Inflammatory macrophage treated with lipopolysaccharide for 4 hours (primary cell): ENCODE measurements around the gene DNAAF8.
"Not testable (repeated sequence)": the region's sequence is repeated elsewhere in the genome, so short reads cannot be mapped to it uniquely, and the experiment has no call there.

Experiments used
- DNase-seq: peaks from one replicate; pipeline ENCODE4 v3.0.0-alpha.2; 2020

Gene DNAAF8

DNA sequence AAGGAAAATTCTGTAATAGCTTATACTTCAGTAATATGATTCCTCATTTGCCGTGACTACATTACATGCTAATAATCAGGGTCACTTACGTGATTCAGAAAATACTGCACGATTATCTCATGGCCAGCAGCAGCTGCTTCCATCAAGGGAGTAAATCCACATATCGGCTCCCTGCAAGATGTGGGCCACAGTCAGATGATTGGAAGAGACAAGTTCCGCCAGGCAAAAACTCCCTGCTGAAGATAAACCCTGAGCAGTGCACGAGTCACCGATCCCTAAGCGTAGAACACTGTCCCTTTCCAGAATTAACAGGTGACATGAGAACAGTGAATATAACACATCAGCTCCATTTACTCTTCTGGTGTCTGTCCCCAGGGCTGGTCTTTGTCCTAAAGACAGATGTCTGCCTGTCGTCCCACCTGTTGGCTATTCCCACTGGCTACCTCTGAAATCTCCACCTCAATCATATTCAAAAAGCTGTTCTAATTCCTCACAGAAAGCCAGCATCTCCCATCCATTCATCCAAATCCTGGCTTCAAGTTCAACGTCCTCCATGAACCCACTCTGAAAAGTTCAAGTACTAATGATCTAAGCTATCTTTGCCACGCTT lies 9.6 kb upstream of the DNAAF8 start:
- no peak for DNase-seq

DNA sequence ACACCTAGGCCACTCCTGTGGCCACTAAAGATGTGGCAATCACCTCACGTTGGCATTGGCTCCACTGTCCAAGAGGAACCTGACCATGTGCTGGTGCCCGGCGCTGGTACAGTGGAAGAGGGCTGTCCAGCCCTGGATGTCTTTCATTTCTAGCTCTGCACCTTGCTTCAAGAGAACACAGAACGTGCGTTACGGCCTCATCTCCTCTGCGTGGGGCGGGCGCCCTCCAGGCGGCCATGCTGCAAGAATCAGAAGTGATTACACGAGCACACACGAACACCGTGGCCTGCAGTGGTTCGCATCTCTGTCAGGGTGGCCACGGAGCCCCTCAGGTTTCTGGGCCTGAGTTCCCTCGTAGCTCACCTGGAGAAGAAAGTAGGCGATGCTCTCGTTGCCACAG lies 7.7 kb upstream of the DNAAF8 start:
- no peak for DNase-seq

- DNase-seq: no peak
These were observed 5.7 kb upstream of the DNAAF8 start for GRCh38 chr16:4728676-4729075.

- DNase-seq: no peak
These were observed 4.5 kb upstream of the DNAAF8 start for GRCh38 chr16:4729876-4730275.

DNA sequence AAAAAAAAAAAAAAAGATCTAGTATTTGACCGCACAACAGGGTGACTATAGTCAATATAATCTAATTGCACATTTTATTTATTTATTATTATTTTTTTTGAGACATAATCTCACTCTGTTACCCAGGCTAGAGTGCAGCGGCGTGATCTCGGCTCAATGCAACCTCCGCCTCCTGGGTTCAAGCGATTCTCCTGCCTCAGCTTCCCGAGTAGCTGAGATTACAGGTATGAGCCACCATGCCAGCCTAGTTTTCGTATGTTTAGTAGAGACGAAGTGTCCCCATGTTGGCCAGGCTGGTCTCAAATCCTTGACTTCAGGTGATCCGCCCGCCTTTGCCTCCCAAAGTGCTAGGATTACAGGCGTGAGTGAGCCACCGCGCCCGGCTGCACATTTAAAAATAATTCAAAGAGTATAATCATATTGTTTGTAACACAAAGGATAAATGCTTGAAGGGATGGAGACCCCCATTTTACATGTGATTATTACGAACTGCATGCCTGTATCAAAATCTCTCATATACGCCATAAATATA lies 1.1 kb upstream of the DNAAF8 start:
- no peak for DNase-seq

- no peak for DNase-seq
These were observed 632 bp upstream of the DNAAF8 start for GRCh38 chr16:4733747-4734062.

DNA sequence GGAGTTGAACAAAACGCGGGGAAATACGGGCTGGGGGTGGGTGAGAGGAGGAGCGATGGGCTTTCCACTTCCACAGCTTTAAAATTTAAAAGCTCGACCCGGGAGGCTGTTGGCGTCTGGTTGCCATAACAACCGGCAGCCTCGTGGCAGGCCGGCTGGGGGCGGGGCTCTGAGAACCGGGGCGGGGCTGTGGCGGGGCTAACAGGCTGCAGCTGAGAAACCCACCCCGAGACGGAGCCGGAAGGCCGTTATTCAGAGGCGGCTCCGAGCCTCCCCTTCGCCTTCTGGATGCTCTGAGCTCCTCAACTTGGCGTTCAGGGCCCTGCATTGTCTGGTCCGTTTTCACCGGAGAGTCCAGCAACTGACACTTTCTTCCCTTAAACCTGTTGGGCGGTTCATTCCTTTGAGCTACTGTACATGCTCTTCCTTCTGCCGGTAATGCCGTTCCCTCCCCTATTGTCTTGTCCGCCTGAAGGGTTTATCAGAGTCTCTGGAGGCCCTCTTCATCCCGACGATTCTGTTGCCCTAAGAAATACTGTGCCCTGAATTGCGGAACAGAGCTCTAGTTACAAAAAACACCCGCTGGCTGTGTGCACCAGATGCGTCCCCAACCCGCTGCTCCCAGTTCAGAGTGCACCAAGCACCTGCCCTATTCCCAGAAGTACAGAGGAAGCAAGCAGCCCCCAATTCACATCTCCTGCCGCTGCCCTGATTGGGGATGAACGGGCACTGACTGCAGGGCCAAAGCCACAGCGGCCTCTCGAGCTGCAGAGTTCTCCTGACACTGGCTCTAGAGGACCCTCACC lies 596 bp downstream of the DNAAF8 start:
- DNase-seq: peak; percentile 84

DNA sequence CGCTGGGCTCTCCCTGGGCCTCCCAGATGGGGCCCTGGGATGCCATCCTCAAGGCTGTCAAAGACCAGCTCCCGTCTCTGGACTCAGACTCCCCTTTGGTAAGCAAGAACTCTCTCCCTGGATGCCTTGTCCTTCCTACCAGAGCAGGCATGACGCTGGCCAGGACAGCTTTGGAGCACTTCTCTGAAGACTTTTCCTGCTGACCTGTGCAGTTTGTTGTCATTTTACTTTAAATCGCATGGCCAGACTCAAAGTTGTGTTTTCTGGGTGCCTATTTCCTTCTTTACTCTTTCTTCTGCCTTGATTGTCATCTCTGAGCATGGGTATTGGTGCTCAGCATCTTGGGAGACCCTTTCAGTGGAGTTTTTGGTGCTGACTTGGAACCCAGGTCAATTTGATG lies 2.2 kb downstream of the DNAAF8 start:
- DNase-seq: no peak

GRCh38 chr16:4737545-4737944 lies 3.2 kb downstream of the DNAAF8 start:
- DNase-seq: no peak

DNA sequence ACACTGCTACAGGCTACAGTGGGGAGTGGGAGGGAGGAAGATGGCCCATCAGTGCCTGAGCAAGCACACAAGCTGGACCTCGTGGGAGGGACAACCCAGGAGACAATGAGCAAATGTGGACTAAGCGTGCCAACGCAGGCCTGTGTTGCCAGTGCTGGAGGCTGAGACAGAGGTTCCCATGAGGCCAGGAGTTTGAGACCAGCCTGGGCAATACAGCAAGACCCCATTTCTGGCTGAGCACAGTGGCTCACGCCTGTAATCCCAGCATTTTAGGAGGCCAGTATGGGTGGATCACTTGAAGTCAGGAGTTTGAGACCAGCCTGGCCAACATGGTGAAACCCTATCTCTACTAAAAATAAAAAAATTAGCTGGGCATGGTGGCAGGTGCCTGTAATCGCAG lies 4.0 kb downstream of the DNAAF8 start:
- DNase-seq: not testable (repeated sequence)

DNA sequence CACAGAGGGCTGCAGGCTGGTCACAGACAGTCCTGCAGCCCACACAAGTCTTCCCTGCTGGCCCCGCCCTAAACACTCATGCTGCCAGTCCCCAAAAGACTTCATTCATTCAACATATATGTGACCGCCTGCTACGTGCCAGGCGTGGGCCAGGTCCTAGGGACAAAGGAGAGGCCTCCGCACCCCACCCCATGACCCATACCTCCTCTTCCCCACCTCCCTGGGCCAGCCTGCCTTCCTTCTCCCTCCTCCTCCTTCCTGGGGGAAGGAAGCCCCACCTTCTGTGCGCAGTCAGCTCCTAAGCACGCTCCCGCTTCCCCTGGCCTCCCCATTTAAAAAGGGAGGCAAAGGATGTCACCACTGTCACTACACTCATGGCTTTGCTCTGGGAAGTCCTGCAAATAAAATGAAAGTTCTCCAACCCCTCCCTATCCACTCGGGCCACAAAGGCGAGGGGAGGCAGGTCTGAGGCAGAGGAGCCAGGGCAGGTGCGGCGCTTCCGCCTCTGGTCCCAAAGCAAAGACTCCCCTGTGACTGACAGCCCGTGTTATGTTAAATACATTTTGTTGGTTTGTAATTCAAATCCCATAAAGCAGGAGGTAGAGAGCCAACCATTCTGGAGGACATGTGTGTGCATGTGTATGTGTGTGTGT lies 9.0 kb downstream of the DNAAF8 start:
- DNase-seq: no peak

DNA sequence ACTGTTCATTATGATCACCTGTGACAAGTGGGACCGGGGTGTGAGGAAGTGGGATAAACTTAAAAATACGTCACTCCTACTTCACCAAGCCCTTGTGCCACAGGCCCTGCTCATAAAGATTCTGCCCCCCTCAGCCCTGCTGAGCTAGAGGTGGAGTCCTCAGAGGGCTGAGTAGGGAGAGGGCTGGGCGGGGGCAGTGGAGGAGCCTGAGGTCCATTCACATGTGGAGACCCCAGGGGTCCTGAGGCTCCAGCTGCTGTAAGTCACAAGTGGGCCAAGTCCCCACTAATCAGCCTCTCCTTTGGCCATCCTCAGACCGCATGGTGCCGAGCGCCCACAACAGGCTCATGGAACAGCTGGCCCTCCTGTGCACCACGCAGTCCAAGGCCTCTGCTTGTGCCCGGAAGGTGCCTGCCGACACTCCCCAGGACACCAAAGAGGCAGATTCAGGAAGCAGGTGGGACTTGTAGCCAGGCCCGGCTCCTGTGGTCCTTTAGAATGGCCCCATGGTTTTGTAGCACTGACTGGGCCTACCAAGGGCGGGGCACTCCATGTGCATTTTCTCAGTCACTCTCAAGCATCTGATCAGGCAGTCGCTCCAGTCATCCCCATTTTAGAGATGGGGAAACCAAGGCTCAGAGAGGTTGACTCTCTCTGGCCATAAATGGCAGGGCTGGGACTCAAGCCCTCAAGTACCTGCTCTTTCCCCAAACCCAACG lies 10.4 kb downstream of the DNAAF8 start:
- DNase-seq: no peak

GRCh38 chr16:4745274-4745569 lies 10.9 kb downstream of the DNAAF8 start:
- DNase-seq: no peak

DNA sequence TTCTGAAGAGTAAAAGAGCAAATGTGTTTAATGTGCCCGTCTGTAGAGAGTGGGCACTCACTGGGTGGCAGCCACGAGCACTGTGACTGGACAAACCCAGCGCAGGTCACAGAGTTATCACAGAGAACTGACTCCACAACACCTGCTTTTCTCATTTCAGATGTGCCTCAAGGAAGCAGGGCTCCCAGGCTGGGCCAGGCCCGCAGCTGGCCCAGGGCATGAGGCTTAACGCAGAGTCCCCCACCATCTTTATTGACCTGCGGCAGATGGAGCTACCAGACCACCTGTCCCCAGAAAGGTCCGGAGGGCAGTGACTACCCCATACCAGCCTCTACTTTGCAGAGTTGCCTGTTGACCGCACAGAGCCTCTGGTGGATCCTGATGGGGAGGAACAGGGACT lies 11.9 kb downstream of the DNAAF8 start:
- DNase-seq: no peak

GRCh38 chr16:4746991-4747574 lies 12.7 kb downstream of the DNAAF8 start:
- no peak for DNase-seq

DNA sequence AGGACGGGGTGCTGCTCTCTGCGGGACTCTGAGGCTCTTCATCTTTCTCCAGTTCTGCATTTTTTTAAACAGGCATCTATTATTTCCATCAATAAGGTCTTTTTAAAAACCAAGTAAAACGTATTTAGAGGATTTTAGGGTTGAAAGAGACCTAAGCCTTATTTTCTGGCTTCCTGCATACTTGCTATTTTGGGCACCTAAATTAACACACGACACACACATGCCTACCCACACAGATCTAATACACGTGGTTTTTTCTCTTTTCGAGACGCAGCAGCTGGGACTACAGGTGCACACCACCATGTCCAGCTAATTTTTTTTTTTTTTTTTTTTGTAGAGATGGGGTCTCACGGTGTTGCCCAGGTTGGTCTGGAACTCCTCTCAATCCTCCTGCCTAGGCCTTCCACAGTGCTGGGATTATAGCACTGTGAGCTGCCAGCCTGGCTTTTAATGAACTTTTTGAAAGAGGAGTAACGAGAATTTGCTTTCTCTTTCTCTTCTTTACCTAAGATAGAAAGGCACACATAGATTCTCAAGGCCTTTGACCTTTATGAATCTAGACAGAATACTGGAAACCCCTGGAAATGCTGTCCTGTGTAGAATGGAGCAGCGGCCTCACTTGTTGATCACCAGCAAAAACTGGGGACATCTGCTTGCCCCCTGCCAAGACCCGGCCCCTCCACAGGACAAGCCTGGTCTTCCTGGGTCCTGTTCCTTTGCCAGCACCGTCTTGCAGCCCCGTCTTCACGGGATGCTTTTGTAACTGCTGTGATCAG lies 13.8 kb downstream of the DNAAF8 start:
- DNase-seq: no peak

DNA sequence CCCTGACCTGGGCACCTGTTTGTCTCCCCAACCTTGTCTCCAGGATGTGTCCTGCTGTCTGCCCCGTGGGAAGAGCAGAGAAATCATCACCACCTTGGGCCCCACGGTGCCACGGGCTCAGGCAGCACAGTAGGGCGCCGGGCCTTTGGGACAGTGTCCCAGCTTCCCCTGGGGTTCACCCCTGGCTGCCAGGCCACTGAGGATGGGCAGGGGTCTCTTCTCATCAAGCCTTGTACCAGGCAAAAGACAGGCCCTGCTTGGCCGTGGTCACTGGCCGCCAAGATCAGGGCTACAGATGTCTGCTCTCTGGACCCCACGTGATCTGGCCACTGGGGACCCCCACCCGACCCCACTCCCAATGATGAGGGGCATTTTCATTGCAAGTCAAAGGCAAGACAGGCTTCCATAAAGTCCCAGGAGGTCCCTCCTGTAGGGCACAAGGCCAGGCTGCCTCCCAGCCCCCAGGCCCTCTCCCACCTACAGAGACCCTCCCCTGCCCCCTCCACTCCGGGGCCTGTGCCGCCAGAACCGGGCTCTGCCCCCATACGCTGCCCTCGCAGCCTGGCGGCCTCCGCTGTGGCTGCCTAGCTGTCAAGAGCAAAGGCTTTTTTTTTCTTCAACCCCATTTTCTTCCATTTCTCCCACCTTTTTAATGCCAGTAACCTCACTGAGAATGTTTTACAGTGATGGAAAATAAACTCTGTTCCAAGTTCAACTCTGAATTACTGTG lies 14.5 kb downstream of the DNAAF8 start:
- DNase-seq: no peak

DNA sequence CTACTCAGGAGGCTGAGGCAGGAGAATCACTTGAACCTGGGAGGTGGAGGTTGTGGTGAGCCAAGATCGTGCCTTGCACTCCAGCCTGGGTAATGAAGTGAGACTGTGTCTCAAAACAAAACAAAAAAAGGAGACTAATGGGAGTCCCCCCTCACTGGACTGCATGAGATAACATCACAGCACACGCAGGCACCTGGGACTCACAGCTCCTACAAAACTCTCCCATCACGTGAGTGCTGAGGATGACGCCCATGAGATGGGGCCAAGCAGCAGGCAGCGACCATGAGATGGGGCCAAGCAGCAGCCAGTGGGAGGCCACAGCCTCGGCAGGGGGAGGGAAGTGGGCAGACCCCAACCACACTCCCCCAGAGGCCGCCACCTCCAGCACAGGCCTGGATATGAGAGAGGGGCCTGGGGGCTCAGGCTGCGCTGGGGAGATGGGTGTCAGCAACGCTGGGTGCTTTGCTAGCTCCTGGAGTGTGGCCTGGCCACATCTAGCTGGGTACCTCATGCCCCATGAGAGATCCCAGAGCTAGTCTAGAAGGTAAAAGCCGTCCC lies 15.4 kb downstream of the DNAAF8 start:
- no peak for DNase-seq

- DNase-seq: no peak
These were observed 16.6 kb downstream of the DNAAF8 start for GRCh38 chr16:4750896-4751295.

GRCh38 chr16:4752351-4753100 lies 18.2 kb downstream of the DNAAF8 start:
- no peak for DNase-seq

DNA sequence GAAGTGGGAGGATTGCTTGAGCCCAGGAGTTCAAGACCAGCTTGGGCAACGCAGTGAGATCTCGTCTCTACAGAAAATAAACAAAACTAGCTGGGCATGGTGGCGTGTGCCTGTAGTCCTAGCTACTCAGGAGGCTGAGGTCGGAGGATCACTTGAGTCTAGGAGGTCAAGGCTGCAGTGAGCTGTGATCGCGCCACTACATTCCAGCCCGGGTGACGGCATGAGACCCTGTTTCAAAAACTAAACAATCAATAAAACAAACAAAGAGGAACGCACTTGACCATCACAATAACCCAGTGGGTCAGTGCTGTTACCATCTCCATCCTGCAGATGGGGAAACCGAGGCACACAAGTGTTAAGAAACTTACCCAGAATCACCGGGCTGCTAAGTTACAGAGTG lies 18.9 kb downstream of the DNAAF8 start:
- no peak for DNase-seq
